ENCODE measurements around the gene PTPN4.

Gene PTPN4

GRCh38 chr2:119808516-119809147 is 48.9 kb downstream of the PTPN4 start:
- DNase-seq (ENCODE audit: low read depth): no peak

- peak; percentile 76 for DNase-seq (ENCODE audit: low read depth)
Measured at GRCh38 chr2:119809339-119810048, 49.8 kb downstream of the PTPN4 start.

DNA sequence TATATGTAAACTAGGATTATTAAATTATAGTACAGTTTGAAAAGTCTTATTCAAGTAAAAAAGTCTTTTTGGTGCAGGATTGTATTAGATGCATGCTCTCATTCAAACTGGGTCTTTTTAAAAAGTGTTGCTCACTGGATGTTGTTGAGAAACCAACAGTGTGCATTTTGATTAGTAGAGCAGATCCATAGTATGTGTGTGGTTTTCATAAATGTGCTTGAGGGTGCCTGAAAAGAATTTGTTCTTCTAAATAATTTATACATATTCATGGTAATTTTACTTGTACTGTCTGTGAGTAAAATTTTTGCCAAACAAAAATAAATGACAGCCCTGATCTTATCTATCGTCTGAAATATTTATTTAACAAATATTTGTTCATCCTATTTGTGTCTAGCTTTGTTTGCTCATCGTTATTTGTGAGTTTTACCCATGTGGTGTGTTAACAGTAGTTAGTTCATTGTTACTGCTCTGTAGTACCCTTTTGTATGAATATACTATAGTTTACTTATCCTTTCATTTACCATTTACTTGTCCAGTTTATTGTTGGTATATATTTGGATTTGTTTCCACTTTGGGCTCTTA is 50.4 kb downstream of the PTPN4 start:
- no peak for DNase-seq (ENCODE audit: low read depth)

- no peak for DNase-seq (ENCODE audit: low read depth)
Measured at GRCh38 chr2:119814216-119814615, 54.5 kb downstream of the PTPN4 start.

GRCh38 chr2:119818792-119819191 is 59.1 kb downstream of the PTPN4 start:
- no peak for DNase-seq (ENCODE audit: low read depth)

- no peak for DNase-seq (ENCODE audit: low read depth)
Measured at GRCh38 chr2:119819846-119820245, 60.1 kb downstream of the PTPN4 start.

DNA sequence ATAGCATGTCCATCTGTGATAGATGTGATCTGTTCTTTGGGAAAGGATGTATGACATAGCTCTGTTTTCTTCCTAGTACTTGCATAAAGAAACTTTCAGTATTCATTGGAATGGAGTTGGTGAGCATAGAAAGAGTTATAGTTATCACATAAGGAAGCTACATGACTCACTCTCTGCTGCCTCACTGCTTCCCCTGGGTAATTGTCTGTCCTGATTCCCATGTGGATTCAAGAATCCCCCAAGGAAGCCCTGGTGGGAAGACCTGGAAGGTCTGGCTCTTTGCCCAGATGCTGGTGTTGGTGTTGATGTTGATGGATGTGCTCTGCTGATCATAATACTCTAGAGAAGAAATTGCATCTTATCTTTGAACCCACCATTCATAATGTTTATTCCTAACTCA is 60.6 kb downstream of the PTPN4 start:
- peak; percentile 27 for DNase-seq (ENCODE audit: low read depth)

DNA sequence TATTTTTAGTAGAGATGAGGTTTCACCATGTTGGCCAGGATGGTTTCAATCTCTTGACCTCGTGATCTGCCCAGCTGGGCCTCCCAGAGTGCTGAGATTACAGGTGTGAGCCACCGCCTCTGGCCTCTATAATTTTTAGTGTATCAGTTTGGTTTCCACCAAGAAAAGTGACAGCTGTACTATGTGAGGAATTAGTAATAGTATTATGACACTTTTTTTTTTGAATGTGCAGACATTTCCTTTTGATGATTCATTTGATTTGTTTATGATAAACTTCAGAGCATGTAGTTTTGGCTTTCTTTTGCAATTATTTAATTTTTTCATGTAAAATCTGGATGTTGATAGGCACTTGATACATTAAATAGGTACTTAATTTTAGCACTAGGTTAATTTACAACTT is 61.5 kb downstream of the PTPN4 start:
- DNase-seq (ENCODE audit: low read depth): no peak

GRCh38 chr2:119823734-119824334 is 64.1 kb downstream of the PTPN4 start:
- DNase-seq (ENCODE audit: low read depth): peak; percentile 31

GRCh38 chr2:119826370-119826961 is 66.7 kb downstream of the PTPN4 start:
- DNase-seq (ENCODE audit: low read depth): peak; percentile 20

DNA sequence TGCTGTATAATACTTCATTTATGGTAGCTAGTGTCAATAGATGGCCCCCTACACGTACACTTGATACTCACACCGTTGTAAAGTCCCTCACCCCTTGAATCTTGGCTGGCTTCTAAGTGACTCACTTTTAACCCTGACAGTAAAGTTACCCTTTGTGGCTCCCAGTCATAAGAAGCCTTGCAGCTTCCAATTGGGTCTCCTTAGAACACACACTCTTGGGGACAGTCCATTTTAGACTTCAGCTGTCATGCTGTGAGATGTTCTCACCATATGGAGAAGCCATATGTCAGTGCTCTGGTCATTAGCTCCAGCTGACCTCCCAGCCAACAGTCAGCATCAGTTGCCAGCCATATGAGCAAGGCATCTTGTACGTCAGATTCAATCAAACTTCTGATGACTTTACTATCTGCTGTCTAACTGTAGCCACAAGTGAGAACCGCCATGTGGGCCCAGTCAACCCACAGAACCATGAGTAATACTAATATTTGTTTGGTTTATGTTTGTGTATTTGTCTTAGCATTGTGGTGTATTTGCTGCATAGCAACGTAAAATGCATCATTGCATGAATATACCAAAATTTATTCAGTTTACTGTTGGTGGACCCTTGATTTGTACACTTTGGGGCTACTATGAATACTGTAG is 68.3 kb downstream of the PTPN4 start:
- DNase-seq (ENCODE audit: low read depth): peak; percentile 6

GRCh38 chr2:119836455-119837142 is 76.9 kb downstream of the PTPN4 start:
- DNase-seq (ENCODE audit: low read depth): no peak

- no peak for DNase-seq (ENCODE audit: low read depth)
Measured at GRCh38 chr2:119837350-119837749, 77.6 kb downstream of the PTPN4 start.

- DNase-seq (ENCODE audit: low read depth): no peak
Measured at GRCh38 chr2:119837759-119838158, 78.0 kb downstream of the PTPN4 start.

DNA sequence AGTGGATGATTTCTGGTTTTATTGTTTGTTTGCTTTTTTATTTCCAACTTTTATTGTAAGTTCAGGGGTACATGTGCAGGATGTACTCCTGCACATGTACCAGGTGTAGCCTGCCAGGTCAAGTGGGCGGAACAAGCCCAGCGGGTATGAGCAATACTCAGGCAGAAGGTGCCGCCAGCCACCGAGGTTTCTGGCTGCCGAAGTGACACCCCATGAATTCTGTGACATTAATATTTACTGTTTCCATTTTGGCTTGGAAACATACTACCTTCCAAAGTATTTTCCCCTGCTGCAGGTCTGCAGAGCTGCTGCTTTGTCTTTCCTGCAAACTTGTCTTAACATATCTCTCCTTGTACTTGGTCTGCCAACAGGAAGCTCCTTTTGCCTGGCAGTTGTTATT is 78.5 kb downstream of the PTPN4 start:
- DNase-seq (ENCODE audit: low read depth): no peak

- no peak for DNase-seq (ENCODE audit: low read depth)
Measured at GRCh38 chr2:119841550-119841949, 81.8 kb downstream of the PTPN4 start.

GRCh38 chr2:119846021-119846420 is 86.3 kb downstream of the PTPN4 start:
- no peak for DNase-seq (ENCODE audit: low read depth)

DNA sequence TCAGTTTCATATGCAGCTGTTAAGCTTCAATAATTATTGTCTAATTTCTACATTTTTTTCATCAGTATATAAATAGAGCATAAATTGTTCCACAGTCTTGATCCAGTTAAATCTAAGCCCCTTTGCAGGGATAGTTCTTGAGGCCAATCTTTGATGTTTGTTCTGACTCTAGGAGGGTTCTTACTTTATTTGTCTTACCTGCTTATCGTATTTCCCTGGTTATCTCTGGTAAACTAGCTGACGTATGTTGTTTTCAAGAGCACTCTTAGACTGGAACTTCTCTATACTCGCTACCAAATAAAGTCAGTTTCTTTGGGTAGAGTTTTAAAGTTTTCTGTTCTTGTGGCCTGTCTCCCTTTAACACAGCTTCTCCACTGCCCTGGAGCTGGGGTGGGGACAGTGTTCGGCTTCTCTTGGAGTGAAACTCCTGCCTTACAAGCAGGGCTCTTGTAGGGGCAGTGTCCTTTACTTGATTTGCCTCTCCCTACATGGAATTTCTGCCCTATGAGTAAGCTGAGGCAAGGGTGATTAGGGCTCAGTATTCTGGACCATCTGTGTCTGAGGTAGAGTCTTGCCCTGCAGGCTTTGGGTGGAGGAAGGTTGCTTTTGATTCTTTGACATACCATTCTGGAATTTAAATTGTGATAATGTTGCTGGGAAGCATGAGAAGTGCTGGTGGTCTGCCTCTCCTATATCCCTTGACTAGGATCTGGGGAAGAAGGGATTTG is 90.3 kb downstream of the PTPN4 start:
- no peak for DNase-seq (ENCODE audit: low read depth)

DNA sequence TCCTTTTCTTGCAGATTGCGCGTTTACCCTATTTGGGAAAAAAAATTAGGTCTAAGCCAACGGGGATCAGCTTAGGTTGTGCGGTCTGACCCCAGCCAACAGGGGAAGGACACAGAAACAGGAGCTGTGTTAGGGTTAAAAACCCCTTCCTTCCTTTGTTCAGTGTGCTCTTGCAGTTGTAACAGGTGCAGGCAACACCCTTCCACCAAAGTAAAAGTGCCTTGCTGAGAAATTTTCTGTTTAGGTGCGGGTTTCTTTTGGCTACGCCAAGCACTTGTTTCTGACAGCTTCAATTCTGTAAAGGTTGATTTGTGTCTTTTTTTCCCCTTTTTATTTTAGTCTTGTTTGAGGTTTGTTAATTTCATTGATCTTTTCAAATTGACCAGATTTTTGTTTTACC is 92.5 kb downstream of the PTPN4 start:
- DNase-seq (ENCODE audit: low read depth): no peak

- no peak for DNase-seq (ENCODE audit: low read depth)
Measured at GRCh38 chr2:119853777-119854399, 94.2 kb downstream of the PTPN4 start.
